GM18507 (cell line): ENCODE measurements around the gene FAM72B.
"Not testable (repeated sequence)": the region's sequence is repeated elsewhere in the genome, so short reads cannot be mapped to it uniquely, and the experiment has no call there.

Experiments used
- DNase-seq: peaks from one replicate; pipeline ENCODE4 v3.0.0; 2011; ENCODE audit warnings: low read depth; ENCODE audit not compliant: insufficient read length; ENCODE audit errors: extremely low spot score
- FAIRE-seq: peaks from 2 replicates; lab custom pipeline; 2011; peaks lifted over from hg19 to GRCh38; lab: Jason Lieb, UNC

FAM72B gene

DNA sequence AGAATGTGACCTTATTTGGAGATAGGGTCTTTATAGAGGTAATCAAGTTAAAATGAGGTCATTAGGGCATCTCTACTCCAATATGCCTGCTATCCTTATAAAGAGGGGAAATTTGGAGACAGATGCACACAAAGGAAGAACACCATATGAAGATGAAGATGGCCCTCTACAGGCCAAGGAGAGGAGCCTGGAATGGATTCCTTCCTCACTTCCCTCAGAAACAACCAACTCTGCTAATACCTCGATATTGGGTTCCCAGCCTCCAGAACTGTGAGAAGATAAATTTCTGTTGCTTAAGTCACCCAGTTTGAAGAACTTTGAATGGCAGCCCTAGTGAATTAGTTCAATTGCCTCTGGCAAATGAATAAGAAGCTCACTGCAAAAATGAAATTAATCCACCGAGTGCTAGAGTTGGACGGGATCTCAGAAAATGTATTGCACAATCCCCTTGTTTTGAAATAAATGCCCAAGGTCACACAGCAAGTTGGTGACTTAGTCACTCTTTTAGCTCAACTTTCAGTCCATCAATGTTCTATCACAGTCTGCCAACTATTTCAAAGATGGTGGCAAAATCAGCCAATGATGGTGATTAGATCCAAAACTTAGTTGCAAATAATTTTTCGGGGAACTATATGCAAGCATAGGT is 27.1 kb downstream of the FAM72B start:
- FAIRE-seq, DNase-seq: not testable (repeated sequence)

DNA sequence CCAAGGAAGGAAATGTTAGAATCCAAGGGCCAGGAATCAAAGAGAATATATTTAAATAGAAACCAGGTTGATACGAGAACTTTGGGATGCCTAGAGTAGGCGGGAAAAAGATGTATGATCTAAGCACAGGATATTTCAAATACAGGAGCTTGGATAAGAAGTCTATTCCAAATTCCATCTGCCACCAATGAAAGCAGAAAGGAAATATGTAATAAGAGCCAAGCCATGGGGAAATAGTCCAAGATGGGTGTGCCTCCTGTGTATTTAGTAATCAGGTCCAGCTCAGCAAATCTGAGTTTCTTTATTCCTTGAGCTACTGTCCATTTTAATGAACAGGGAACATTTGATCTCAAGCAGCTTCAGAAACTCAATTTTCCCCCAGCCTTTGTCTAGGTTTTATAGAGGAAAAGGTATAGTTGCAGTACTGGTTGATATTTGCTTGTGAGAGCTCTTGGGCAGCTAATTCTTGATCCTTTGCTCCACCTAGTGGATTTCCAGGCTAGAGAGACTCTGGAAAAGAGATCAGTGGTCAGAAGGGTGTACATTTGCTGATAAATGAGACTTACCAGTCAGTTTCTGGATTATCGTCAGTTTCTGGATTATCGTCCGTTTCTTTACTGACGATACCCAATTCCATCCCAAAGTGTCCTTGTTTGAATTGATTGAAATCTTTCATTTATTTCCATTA is 28.3 kb downstream of the FAM72B start:
- not testable (repeated sequence) for FAIRE-seq

DNA sequence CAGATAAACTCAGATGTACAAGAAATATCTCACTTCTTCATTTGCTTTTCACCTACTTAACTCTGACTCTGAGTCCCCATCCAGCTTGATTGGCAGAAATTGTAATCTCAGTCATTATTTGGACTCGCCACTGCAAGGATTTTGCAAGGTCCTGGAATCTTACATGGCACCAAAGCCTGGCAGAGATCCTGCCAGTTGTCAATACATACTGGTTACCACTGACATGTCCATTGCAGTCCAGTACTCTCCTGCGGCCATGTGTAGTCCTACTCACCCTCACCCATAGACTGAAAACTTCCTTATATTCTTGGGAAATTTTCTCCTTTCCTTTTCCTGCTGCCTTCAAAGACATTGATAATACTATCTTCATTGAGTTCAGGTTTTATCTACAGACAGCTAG is 29.3 kb downstream of the FAM72B start:
- DNase-seq, FAIRE-seq: not testable (repeated sequence)

More for the DNA sequence above, 28.3 kb downstream of the FAM72B start:
- DNase-seq = not testable (repeated sequence)

DNA sequence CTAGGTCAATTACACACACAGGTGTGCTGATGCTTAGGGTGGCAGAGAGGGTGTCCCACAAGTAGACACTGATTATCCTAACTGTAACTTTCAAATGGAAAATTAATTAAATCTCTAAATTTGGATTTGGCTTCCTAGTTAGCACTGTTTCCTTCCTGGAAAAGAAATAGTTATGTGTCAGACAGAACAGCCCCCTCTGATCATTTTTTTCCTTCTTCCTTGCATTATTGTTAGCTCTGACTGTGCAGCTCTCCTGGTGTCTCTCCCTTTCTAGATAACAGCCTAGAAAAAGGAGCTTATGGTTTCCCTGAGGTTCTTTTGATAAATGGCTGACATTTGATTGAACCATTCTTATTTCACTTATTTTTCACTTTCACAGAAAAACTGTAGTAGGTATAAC is 31.4 kb downstream of the FAM72B start:
- not testable (repeated sequence) for DNase-seq, FAIRE-seq

DNA sequence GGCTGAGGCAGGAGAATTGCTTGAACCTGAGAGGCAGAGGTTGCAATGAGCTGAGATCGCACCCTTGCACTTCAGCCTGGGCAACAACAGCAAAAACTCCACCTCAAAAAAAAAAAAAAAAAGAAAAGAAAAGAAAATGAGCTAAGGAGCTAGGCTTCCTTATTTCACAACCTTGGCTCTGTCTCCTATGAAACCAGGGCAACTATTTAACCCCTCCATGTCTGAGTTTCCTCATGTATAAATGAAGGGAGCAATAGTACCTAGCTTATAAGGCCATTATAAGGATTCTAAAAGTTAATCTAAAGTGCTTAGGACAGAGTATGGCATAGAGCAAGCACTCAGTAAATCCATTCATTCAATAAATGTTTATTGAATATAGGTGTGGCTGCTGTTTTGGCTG is 32.8 kb downstream of the FAM72B start:
- not testable (repeated sequence) for FAIRE-seq

DNA sequence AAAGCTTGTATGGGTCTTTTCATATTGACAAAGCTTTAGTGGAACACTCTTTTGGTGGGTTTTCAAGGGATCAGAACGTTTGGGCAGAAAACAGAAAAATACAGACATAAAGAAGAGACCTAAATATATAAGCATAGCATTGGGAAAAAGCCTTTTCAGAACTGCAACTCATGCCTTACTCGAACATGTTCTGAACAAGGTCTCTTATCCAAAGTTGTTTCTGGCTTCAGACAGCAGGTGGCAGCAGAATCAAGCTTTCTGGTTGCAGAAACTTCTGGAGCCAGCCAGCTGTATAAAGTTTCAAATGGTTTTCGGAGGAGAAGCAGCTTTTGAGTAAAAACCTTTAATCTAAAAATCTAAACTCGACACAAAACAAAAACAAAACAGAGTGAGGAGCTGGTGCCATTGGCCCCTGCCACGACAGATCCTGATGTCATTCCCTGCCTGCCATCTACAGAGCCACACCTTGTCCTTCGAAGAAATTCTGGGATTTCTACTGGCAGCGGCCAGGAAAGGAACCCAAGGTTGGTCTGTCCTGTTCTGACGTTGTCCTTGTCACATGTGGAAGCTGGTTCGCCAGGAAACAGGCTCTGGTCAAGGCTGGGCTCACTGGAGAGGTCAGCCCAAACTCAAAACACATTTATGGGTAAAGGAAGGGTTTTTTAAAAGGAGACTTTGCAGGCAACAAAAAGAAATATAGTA is 35.5 kb downstream of the FAM72B start:
- not testable (repeated sequence) for DNase-seq, FAIRE-seq

More for the DNA sequence above, 32.8 kb downstream of the FAM72B start:
- not testable (repeated sequence) for DNase-seq

DNA sequence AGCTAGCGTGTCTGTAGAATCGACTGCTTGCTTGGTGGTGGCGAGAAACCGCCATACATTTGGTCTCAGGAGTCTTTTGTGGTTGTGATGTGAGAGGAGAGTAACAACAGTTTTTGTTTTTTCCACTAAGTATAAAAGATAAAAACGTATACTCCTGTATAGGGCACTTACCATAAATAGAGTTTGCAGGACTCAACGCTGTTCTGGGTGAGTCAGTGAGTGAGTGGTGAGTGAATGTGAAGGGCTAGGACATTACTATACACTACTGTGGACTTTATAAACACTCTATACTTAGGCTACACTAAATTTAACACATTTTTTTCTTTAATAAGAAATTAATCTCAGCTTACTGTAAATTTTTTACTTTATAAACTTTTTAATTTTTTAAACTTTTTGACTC is 43.7 kb downstream of the FAM72B start:
- FAIRE-seq, DNase-seq: not testable (repeated sequence)

DNA sequence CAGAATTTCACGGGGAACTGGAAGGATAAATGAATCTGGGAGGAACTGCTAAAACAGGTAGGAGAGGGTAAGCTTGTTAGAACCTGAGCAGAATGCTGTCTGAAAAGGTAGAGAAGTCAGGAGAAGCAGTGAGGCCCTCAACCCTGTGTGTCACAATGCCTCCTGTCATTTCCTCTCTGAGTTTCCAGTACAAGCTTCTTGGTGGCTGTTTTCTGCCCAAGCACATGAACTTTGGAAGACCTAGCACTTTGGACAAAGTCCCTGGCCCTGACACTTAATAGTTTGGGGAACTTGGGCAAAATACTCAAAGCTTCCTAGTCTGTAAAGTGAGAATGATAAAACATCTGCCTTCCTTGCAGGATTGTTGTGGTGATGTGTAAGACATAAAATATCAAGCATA is 52.6 kb downstream of the FAM72B start:
- FAIRE-seq, DNase-seq: not testable (repeated sequence)

DNA sequence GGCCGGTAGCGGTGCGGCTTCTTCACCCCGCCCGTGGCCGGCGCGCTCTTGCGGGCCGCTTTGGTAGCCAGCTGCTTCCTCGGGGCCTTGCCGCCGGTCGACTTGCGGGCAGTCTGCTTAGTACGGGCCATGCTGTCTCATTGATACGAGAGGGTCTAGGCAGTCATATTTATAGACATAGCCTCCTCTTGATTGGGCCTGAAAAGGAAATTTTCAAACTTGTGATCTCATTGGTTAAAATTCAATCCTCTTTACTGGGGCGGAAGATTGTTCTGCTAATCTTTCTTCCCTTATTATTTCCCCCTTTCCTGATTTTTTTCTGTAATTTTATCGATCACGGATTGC is 65.7 kb downstream of the FAM72B start:
- not testable (repeated sequence) for FAIRE-seq, DNase-seq
